ENCODE measurements around the gene ARHGAP18.

GRCh38 chr6:129648819-129649491 lies 61.0 kb downstream of the ARHGAP18 start:
- TF ChIP-seq CTCF (IDR thresholded peaks at IDR 0.05) (no peak), POLR2A (IDR thresholded peaks at IDR 0.05) (no peak)
